H9 (cell line): ENCODE data around the gene AFAP1L1. TPM values are rescaled to one million over a fixed set of nuclear protein-coding genes. Genes with fewer than 3 reads are reported as not detected.

Source experiments
- DNase-seq: peaks from one replicate; pipeline ENCODE4 v3.0.0-alpha.2; 2017
- H2AFZ ChIP-seq: one replicate; pipeline ENCODE4 v1.6.1; 2013; ENCODE audit warnings: mild to moderate bottlenecking, low read length, control low read depth, moderate library complexity
- H2AK5ac ChIP-seq: 2 replicates; pipeline ENCODE4 v1.6.1; 2013; ENCODE audit warnings: low read length, control low read depth, mixed read lengths; ENCODE audit not compliant: insufficient read length
- H2BK120ac ChIP-seq: one replicate; pipeline ENCODE4 v1.6.1; 2013; ENCODE audit warnings: low read depth, mild to moderate bottlenecking, low read length, control low read depth, inconsistent platforms; ENCODE audit not compliant: poor library complexity, severe bottlenecking
- H2BK12ac ChIP-seq: 2 replicates; pipeline ENCODE4 v1.6.1; 2013; ENCODE audit warnings: low read length, control low read depth, mixed read lengths, low read depth; ENCODE audit not compliant: insufficient read length
- H2BK15ac ChIP-seq: 2 replicates; pipeline ENCODE4 v1.6.1; 2013; ENCODE audit warnings: low read depth, low read length, control low read depth
- H2BK20ac ChIP-seq: one replicate; pipeline ENCODE4 v1.6.1; 2013; ENCODE audit warnings: low read depth, mild to moderate bottlenecking, low read length, control low read depth, inconsistent platforms; ENCODE audit not compliant: poor library complexity, severe bottlenecking
- H2BK5ac ChIP-seq: 2 replicates; pipeline ENCODE4 v1.6.1; 2013; ENCODE audit warnings: low read length, control low read depth, mixed read lengths; ENCODE audit not compliant: insufficient read length
- H3K14ac ChIP-seq: 2 replicates; pipeline ENCODE4 v1.6.1; 2013; ENCODE audit warnings: low read length, control low read depth; ENCODE audit not compliant: insufficient read depth
- H3K18ac ChIP-seq: 2 replicates; pipeline ENCODE4 v1.6.1; 2013; ENCODE audit warnings: low read depth, mild to moderate bottlenecking, mixed read lengths, low read length, control low read depth; ENCODE audit not compliant: insufficient read length
- H3K23ac ChIP-seq: 2 replicates; pipeline ENCODE4 v1.6.1; 2013; ENCODE audit warnings: low read length, control low read depth, mixed read lengths, low read depth; ENCODE audit not compliant: insufficient read length
- H3K23me2 ChIP-seq: 2 replicates; pipeline ENCODE4 v1.6.1; 2013; ENCODE audit warnings: low read depth, mild to moderate bottlenecking, mixed read lengths, low read length, control low read depth; ENCODE audit not compliant: insufficient read length, poor library complexity, severe bottlenecking
- H3K27ac ChIP-seq: 2 replicates; pipeline ENCODE4 v1.5.1; 2013; ENCODE audit warnings: low read length, control low read depth, mixed read lengths, low read depth; ENCODE audit not compliant: insufficient read length
- H3K27me3 ChIP-seq: 2 replicates; pipeline ENCODE4 v1.6.1; 2013; ENCODE audit warnings: low read length, control low read depth, inconsistent platforms; ENCODE audit not compliant: insufficient read depth
- H3K4ac ChIP-seq: 2 replicates; pipeline ENCODE4 v1.6.1; 2013; ENCODE audit warnings: low read depth, mild to moderate bottlenecking, control low read depth, inconsistent platforms, low read length, moderate library complexity
- H3K4me1 ChIP-seq: 2 replicates; pipeline ENCODE4 v1.6.1; 2013; ENCODE audit warnings: low read length, control low read depth, inconsistent platforms; ENCODE audit not compliant: insufficient read depth
- H3K4me2 ChIP-seq: 2 replicates; pipeline ENCODE4 v1.6.1; 2013; ENCODE audit warnings: low read length, control low read depth, mixed read lengths; ENCODE audit not compliant: insufficient read length, insufficient read depth
- H3K56ac ChIP-seq: 2 replicates; pipeline ENCODE4 v1.6.1; 2013; ENCODE audit warnings: low read depth, mild to moderate bottlenecking, mixed read lengths, low read length, control low read depth; ENCODE audit not compliant: insufficient read length
- H3K79me1 ChIP-seq: 2 replicates; pipeline ENCODE4 v1.6.1; 2013; ENCODE audit warnings: low read depth, mild to moderate bottlenecking, moderate library complexity, low read length, control low read depth, inconsistent platforms; ENCODE audit not compliant: insufficient read depth, poor library complexity, severe bottlenecking
- H3K79me2 ChIP-seq: 2 replicates; pipeline ENCODE4 v1.6.1; 2013; ENCODE audit warnings: low read length, control low read depth, inconsistent platforms; ENCODE audit not compliant: insufficient read depth
- H3K9ac ChIP-seq: 2 replicates; pipeline ENCODE4 v1.6.1; 2013; ENCODE audit warnings: low read length, control low read depth, mixed read lengths; ENCODE audit not compliant: insufficient read length; ENCODE audit errors: extremely low read depth
- H3K9me3 ChIP-seq: one replicate; pipeline ENCODE4 v1.6.1; 2013; ENCODE audit warnings: low read depth, low read length, inconsistent platforms; ENCODE audit not compliant: control insufficient read depth
- H3T11ph ChIP-seq: one replicate; pipeline ENCODE4 v1.6.1; 2013; ENCODE audit warnings: mild to moderate bottlenecking, low read length, control low read depth, inconsistent platforms
- H4K20me1 ChIP-seq: one replicate; pipeline ENCODE4 v1.6.1; 2013; ENCODE audit not compliant: control insufficient read depth, insufficient read length, insufficient read depth
- H4K5ac ChIP-seq: 2 replicates; pipeline ENCODE4 v1.6.1; 2013; ENCODE audit warnings: low read depth, mild to moderate bottlenecking, mixed read lengths, low read length, control low read depth; ENCODE audit not compliant: insufficient read length
- H4K8ac ChIP-seq: replicated peaks from 2 replicates; pipeline ENCODE4 v1.6.1; 2013; ENCODE audit warnings: low read length, control low read depth, mixed read lengths, low read depth; ENCODE audit not compliant: insufficient read length
- H4K91ac ChIP-seq: 2 replicates; pipeline ENCODE4 v1.6.1; 2013; ENCODE audit warnings: low read depth, mild to moderate bottlenecking, moderate library complexity, mixed read lengths, low read length, control low read depth; ENCODE audit not compliant: insufficient read length
- H3K27ac Mint-ChIP-seq, 3 experiments: 2 replicates in 2 of 3; 3 replicates in 1 of 3; pipeline ENCODE4 v1.8.0; 2020 to 2021; ENCODE audit warnings: mixed read lengths in 3 of 3, mild to moderate bottlenecking in 1 of 3, moderate library complexity in 1 of 3
- H3K27me3 Mint-ChIP-seq: 2 replicates; pipeline ENCODE4 v1.8.0; 2021; ENCODE audit warnings: low read depth, mild to moderate bottlenecking, moderate library complexity, mixed read lengths
- H3K36me3 Mint-ChIP-seq, 3 experiments: 2 replicates in 2 of 3; 3 replicates in 1 of 3; pipeline ENCODE4 v1.8.0; 2020 to 2021; ENCODE audit warnings: low read depth in 3 of 3, mixed read lengths in 3 of 3; ENCODE audit not compliant: insufficient read depth in 1 of 3
- H3K4me1 Mint-ChIP-seq, 2 experiments: 2 replicates each; pipeline ENCODE4 v1.8.0; 2020; ENCODE audit warnings: mixed read lengths in 2 of 2
- H3K4me3 Mint-ChIP-seq, 2 experiments: 2 replicates in 1 of 2; 3 replicates in 1 of 2; pipeline ENCODE4 v1.8.0; 2020 to 2021; ENCODE audit warnings: mild to moderate bottlenecking in 2 of 2, mixed read lengths in 2 of 2, moderate library complexity in 1 of 2
- H3K9me3 Mint-ChIP-seq, 2 experiments: 2 replicates in 1 of 2; 3 replicates in 1 of 2; pipeline ENCODE4 v1.8.0; 2020; ENCODE audit warnings: mild to moderate bottlenecking in 2 of 2, mixed read lengths in 2 of 2, moderate library complexity in 1 of 2
- CTCF ChIP-seq: fragments of 200-600 bp; sonication (generic); conservative IDR thresholded peaks from 3 replicates; pipeline ENCODE4 v1.8.0; 2021; ENCODE audit warnings: antibody characterized with exemption, mild to moderate bottlenecking
- WGBS: extraction: QIAGEN DNeasy Blood & Tissue Kit; methylation state at CpG from one replicate; pipeline ENCODE4 v1.1.7; 2013; ENCODE audit warnings: missing lambda C conversion rate, low lambda C conversion rate, mixed read lengths; ENCODE audit not compliant: insufficient read length; ENCODE audit errors: extremely low coverage; 5-methylcytosine and 5-hydroxymethylcytosine counted together
- total RNA-seq: library from RNA; stranded (reverse); gene quantifications from 2 replicates; pipeline ENCODE4 v1.2.1, GENCODE V29; 2021

Gene AFAP1L1
- total RNA-seq, 1 experiment from 2014 or later: 1.8 TPM

- H3K4me1 Mint-ChIP-seq: peaks cover 14 to 15% of the 10 kb centered on the region in 2 experiments
Observed at GRCh38 chr5:149353911-149354310, 82.3 kb downstream of the AFAP1L1 start.

More at GRCh38 chr5:149353911-149354310, 82.3 kb downstream of the AFAP1L1 start:
- no peak overlapping the region for H2BK120ac ChIP-seq
- no peak overlapping the region for H4K5ac ChIP-seq
- no peak overlapping the region for H3K56ac ChIP-seq
- H3T11ph ChIP-seq: no peak overlapping the region
- no peaks in the 10 kb centered on the region for H3K9me3 ChIP-seq
- TF ChIP-seq CTCF: no peak
- H2AFZ ChIP-seq: no peak overlapping the region
- no peak overlapping the region for H2BK5ac ChIP-seq
- no peak overlapping the region for H2BK15ac ChIP-seq
- no CpG with 5 or more reads among the region's 2 CpGs for WGBS
- H3K4me1 ChIP-seq: no peaks in the 10 kb centered on the region; the same call in 1 of the 2 replicates
- no peak overlapping the region for H3K14ac ChIP-seq
- H3K4me2 ChIP-seq: no peak overlapping the region
- no peaks in the 10 kb centered on the region for H4K20me1 ChIP-seq
- no peak overlapping the region for H3K23ac ChIP-seq
- no peak overlapping the region for H2BK12ac ChIP-seq
- no peak overlapping the region for H2BK20ac ChIP-seq
- no peak overlapping the region for H3K27ac ChIP-seq
- no peaks in the 10 kb centered on the region for H3K79me2 ChIP-seq
- H3K79me1 ChIP-seq: no peaks in the 10 kb centered on the region
- Mint-ChIP-seq H3K36me3 (peaks cover 26 to 69% (median 54%) of the 10 kb centered on the region in 3 experiments; a peak in 6 of 7 replicates), H3K9me3 (no peaks in the 10 kb centered on the region), H3K27ac (no peak overlapping the region), H3K27me3 (peaks cover under 1% of the 10 kb centered on the region; the same call in 1 of the 2 replicates), H3K4me3 (no peak overlapping the region)
- no peak overlapping the region for H3K4ac ChIP-seq
- no peak overlapping the region for H3K18ac ChIP-seq
- H4K91ac ChIP-seq: no peak overlapping the region
- no peak overlapping the region for H3K9ac ChIP-seq
- H3K23me2 ChIP-seq: peaks cover 4% of the 10 kb centered on the region
- DNase-seq: no peak
- no peak overlapping the region for H2AK5ac ChIP-seq
- no peak overlapping the region for H4K8ac ChIP-seq
- H3K27me3 ChIP-seq: no peaks in the 10 kb centered on the region
